Natural killer cell (primary cell): ENCODE results near the gene EPHB1. TPM values are rescaled to one million over a fixed set of nuclear protein-coding genes. Genes with fewer than 3 reads are reported as not detected.

Source experiments
- ATAC-seq, 3 donors: fragments of 150-1000 bp in 2 of 3; fragments of 200-7000 bp in 1 of 3; cut with Tn5 transposase; 1 replicate in 1 of 3; 2 replicates in 2 of 3; pipeline ENCODE4 v1.10.0; 2021; ENCODE audit warnings: mild to moderate bottlenecking in 2 of 3, moderate library complexity in 2 of 3
- DNase-seq, 2 donors: peaks; one replicate each; pipeline versions ENCODE4 v3.0.0 to v3.0.0-alpha.2; 2013 to 2021; ENCODE audit warnings: mixed read lengths in 1 of 2
- H3K27ac ChIP-seq: one replicate; pipeline ENCODE4 v1.5.1; 2013; ENCODE audit warnings: mild to moderate bottlenecking, low read length
- H3K27me3 ChIP-seq: one replicate; pipeline ENCODE4 v1.6.1; 2013; ENCODE audit warnings: low read length; ENCODE audit not compliant: control insufficient read depth, insufficient read depth
- H3K36me3 ChIP-seq: one replicate; pipeline ENCODE4 v1.6.1; 2013; ENCODE audit warnings: low read length; ENCODE audit not compliant: control insufficient read depth, insufficient read depth
- H3K4me1 ChIP-seq: one replicate; pipeline ENCODE4 v1.6.1; 2013; ENCODE audit warnings: low read length; ENCODE audit not compliant: control insufficient read depth, insufficient read depth
- H3K4me3 ChIP-seq: one replicate; pipeline ENCODE4 v1.5.1; 2013; ENCODE audit warnings: low read length
- H3K9me3 ChIP-seq: one replicate; pipeline ENCODE4 v1.6.1; 2013; ENCODE audit warnings: low read length; ENCODE audit not compliant: control insufficient read depth, insufficient read depth
- H3K27ac Mint-ChIP-seq, 2 donors: one replicate each; pipeline ENCODE4 v1.8.0; 2022; ENCODE audit warnings: mild to moderate bottlenecking in 2 of 2, mixed read lengths in 2 of 2, moderate library complexity in 1 of 2
- H3K27me3 Mint-ChIP-seq, 2 donors: one replicate each; pipeline ENCODE4 v1.8.0; 2022; ENCODE audit warnings: low read depth in 2 of 2, mixed read lengths in 2 of 2
- H3K36me3 Mint-ChIP-seq: one replicate; pipeline ENCODE4 v1.8.0; 2022; ENCODE audit warnings: mixed read lengths
- H3K4me1 Mint-ChIP-seq, 2 donors: one replicate each; pipeline ENCODE4 v1.8.0; 2022; ENCODE audit warnings: mixed read lengths in 2 of 2
- H3K4me3 Mint-ChIP-seq: one replicate; pipeline ENCODE4 v1.8.0; 2022; ENCODE audit warnings: mild to moderate bottlenecking, moderate library complexity, mixed read lengths
- H3K9me3 Mint-ChIP-seq, 2 donors: one replicate each; pipeline ENCODE4 v1.8.0; 2022; ENCODE audit warnings: mixed read lengths in 2 of 2
- whole genome bisulfite sequencing: methylation state at CpG from one replicate; pipeline ENCODE4 v1.1.7; 2013; ENCODE audit warnings: missing lambda C conversion rate; ENCODE audit not compliant: insufficient coverage; 5-methylcytosine and 5-hydroxymethylcytosine counted together
- intact Hi-C: fragments of 100-400 bp; cut with micrococcal nuclease; formaldehyde crosslinking; loops from one replicate; pipeline ENCODE4 v1.14.2; 2022
- total RNA-seq, 4 donors: library from RNA; stranded (reverse); fragments of 120-200 nt in 1 of 4; gene quantifications; one replicate each; pipeline versions ENCODE4 v1.2.3 to v1.2.4, GENCODE V29; 2013 to 2022
- TF ChIP-seq, protein P1 (sequence below): fragments of 200-600 bp; IDR thresholded peaks from one replicate; pipeline ENCODE4 v1.8.0; 2022; ENCODE audit warnings: antibody characterized with exemption

EPHB1 gene
- total RNA-seq, 3 donors from 2014 or later (not counting 1 experiment from before 2014, with no cell fraction given), result 0.60 TPM; not detected in 2

DNA sequence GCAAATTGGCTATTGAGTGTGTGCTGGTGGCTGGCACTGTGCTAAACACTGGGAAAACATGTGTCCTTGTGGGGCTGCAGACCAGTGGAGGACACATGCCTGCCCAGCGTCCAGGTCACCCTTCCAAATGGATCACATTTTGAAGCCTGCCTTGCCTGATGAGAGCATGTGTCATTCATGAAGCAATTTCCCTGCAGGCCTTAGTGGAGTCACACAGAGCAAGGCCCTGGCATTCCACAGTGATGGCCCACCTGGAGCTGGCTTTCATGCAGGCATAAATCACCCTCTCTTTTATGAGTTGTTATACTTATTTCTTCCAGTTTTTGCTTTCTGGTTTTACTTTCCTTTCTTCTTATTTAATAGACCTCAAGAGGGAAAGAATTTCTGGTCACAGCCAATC, 219.5 kb downstream of the EPHB1 start:
- Histone ChIP-seq H3K9me3 (no peaks in the 10 kb centered on the region), H3K36me3 (no peaks in the 10 kb centered on the region), H3K4me3 (no peak overlapping the region), H3K27ac (no peak overlapping the region), H3K4me1 (no peaks in the 10 kb centered on the region), H3K27me3 (no peaks in the 10 kb centered on the region)
- Mint-ChIP-seq H3K9me3 (no peaks in the 10 kb centered on the region), H3K4me1 (no peaks in the 10 kb centered on the region), H3K4me3 (no peak overlapping the region), H3K27me3 (peaks cover 3 to 6% of the 10 kb centered on the region in 2 donors), H3K36me3 (no peaks in the 10 kb centered on the region), H3K27ac (no peak overlapping the region)
- DNase-seq (no peak), ATAC-seq (no peak)
- 0% methylated on average over 1 of the region's 1 CpG for WGBS
- TF ChIP-seq, protein P1, sequence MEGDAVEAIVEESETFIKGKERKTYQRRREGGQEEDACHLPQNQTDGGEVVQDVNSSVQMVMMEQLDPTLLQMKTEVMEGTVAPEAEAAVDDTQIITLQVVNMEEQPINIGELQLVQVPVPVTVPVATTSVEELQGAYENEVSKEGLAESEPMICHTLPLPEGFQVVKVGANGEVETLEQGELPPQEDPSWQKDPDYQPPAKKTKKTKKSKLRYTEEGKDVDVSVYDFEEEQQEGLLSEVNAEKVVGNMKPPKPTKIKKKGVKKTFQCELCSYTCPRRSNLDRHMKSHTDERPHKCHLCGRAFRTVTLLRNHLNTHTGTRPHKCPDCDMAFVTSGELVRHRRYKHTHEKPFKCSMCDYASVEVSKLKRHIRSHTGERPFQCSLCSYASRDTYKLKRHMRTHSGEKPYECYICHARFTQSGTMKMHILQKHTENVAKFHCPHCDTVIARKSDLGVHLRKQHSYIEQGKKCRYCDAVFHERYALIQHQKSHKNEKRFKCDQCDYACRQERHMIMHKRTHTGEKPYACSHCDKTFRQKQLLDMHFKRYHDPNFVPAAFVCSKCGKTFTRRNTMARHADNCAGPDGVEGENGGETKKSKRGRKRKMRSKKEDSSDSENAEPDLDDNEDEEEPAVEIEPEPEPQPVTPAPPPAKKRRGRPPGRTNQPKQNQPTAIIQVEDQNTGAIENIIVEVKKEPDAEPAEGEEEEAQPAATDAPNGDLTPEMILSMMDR, result no peak
- intact Hi-C loops, result no loop called here

DNA sequence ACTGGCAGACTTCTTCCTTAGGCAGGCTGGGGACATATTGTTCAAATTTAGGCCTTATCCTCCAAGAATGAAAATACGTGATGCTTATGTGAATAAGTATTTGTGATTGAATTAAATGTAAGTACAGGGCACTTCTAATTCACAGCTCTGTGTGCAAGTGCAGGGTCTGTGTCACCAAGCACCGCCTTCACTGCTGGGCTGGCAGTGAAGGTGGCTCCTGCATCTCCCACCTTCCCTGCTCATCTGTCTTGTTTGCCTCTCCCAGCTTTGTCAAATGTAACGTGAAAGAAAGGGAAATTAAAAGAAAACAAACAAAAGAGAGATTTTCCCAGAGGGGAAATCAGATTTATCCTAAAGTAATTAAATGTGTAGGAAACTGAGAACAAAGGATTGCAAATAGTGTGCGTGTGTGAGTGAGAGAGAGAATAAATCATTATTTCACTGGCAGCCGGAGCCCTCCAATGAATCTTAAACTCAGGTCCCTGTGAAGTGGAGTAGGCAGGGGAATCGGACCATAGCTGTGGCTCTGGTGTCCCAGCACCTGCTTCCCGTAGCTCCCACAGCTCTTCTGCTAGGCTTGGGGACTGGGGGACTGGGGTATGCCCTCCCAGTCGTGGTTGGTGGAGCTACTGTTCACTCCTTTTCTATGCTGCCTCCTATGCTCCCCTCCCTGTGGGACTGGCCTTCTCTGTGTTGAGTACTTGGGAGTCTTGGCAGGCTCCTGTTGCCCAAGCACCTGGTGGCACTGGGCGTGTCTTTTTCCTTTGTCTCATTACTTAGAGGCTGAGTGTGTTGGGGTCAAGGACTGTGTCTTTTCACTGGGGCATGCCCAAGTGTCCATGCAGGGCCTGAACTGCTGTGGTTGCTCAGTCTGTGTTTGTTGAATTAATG, 222.2 kb downstream of the EPHB1 start:
- H3K27me3 Mint-ChIP-seq, result peaks cover 3 to 6% of the 10 kb centered on the region in 2 donors
- H3K4me3 ChIP-seq, result no peak overlapping the region
- H3K4me1 ChIP-seq, result no peaks in the 10 kb centered on the region
- 86% methylated on average over 9 of the region's 9 CpGs for WGBS
- H3K36me3 ChIP-seq, result no peaks in the 10 kb centered on the region
- DNase-seq (no peak), ATAC-seq (no peak)
- H3K4me1 Mint-ChIP-seq, result no peaks in the 10 kb centered on the region
- H3K9me3 Mint-ChIP-seq, result no peaks in the 10 kb centered on the region
- no peak overlapping the region for H3K27ac Mint-ChIP-seq
- H3K27me3 ChIP-seq, result no peaks in the 10 kb centered on the region
- H3K27ac ChIP-seq, result no peak overlapping the region
- no peaks in the 10 kb centered on the region for H3K36me3 Mint-ChIP-seq
- H3K4me3 Mint-ChIP-seq, result no peak overlapping the region
- intact Hi-C loops, result no loop called here
- TF ChIP-seq, protein P1, result no peak
- no peaks in the 10 kb centered on the region for H3K9me3 ChIP-seq

DNA sequence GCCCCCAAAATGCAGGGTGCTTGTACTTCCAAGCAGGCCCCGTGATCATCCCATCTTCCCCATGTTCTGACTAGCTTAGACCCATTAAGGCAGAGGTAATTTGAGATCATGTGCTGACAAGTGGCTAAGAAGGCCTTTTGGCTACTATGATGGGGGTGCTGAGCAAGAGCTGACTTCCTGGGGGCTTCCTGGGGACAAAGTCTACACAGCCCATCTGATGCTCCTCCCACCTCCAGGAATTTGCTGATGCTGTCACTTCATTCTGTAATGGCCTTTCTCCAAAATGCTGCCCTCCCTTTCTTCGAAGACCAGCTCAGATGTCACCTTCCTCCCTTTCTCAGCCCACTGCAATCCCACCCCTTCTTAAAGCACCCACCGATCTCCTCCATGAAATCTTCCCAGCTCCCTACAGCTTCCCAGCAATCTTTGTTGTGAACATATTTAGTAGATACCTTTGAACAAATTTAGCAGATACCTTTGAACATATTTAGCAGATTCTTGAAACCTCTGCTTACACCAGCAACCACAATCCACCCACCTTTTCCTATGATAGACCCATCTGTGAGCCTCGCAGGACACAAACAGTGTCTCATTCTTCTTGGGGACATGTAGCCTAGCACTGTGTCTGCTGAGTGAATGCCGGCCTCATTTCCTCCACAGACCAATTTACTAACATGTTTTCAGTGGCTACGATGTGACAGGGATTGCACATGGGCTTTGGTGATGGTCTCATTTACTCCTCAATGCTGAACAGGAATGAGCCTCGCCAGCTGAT, 223.3 kb downstream of the EPHB1 start:
- Histone ChIP-seq H3K27ac (no peak overlapping the region), H3K4me3 (no peak overlapping the region), H3K36me3 (no peaks in the 10 kb centered on the region), H3K27me3 (no peaks in the 10 kb centered on the region), H3K9me3 (no peaks in the 10 kb centered on the region), H3K4me1 (no peaks in the 10 kb centered on the region)
- no peak overlapping the region for H3K27ac Mint-ChIP-seq
- H3K9me3 Mint-ChIP-seq, result no peaks in the 10 kb centered on the region
- H3K4me1 Mint-ChIP-seq, result no peaks in the 10 kb centered on the region
- ATAC-seq (no peak), DNase-seq (no peak)
- TF ChIP-seq, protein P1, result no peak
- H3K4me3 Mint-ChIP-seq, result no peak overlapping the region
- WGBS, result 76% methylated on average over 7 of the region's 7 CpGs
- H3K36me3 Mint-ChIP-seq, result no peaks in the 10 kb centered on the region
- intact Hi-C loops, result no loop called here
- peaks cover under 1 to 3% of the 10 kb centered on the region in 2 donors for H3K27me3 Mint-ChIP-seq
